Kidney tubule cell (primary cell): ENCODE measurements around the gene CREBBP.
A peak's percentile ranks its signal among the peaks of the same experiment; 100 is the strongest.

Experiments used
- DNase-seq: peaks from one replicate; pipeline ENCODE4 v3.0.0-alpha.2; 2018; ENCODE audit warnings: low spot score

CREBBP gene

DNA sequence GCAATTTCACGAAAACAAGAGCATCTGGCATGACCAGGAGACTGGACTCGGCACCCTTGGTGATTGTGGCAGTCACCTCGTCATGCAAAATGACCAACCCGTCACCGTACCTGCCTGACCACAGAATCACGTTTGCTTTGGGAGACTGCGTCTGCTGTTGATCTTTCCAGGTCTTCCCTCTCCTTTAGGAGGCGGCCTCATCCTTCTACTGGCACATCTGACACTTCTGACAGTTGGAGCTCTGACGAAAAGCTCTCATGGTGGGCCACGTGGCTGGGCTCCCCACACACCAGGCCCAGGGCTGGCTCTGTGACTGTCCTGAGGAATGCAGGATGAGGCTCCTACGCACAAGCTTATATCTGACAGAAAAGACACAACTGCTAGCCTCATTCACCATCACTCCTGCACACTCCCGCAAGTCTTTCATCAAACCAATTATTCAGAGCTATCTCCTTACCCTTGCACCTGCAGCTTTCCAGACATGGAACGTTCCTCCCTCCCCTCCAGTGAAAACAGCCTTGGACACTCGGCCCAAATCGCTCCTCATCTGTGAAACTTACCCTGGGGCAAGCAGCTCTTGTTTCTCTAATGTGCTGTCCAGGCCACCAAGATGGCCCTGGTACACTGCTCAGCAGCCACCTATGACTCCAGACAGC lies 166.8 kb downstream of the CREBBP start:
- DNase-seq = no peak

DNA sequence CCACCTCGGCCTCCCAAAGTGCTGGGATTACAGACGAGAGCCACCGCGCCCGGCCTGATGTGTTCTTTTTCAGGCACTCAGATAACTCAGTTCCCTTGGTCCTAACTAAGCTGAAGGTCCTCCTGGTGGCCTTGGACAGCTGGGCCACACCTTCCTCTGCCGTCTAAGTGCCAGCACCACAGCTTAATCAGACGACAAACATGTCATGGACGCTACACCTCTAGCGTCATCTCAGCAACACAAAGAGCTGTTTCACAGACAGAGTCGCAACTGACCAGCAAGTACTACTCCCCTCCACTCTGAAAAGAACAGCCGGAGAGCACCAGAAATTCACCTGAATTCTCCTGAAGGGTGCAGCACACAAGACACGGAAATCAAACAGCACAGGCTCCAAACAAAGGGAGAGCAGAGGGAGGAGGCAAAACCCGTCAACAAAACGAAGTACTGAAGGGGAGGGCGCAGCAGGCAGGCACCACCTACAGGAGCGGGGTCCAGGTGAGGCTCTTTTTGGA lies 167.6 kb downstream of the CREBBP start:
- DNase-seq = no peak

DNA sequence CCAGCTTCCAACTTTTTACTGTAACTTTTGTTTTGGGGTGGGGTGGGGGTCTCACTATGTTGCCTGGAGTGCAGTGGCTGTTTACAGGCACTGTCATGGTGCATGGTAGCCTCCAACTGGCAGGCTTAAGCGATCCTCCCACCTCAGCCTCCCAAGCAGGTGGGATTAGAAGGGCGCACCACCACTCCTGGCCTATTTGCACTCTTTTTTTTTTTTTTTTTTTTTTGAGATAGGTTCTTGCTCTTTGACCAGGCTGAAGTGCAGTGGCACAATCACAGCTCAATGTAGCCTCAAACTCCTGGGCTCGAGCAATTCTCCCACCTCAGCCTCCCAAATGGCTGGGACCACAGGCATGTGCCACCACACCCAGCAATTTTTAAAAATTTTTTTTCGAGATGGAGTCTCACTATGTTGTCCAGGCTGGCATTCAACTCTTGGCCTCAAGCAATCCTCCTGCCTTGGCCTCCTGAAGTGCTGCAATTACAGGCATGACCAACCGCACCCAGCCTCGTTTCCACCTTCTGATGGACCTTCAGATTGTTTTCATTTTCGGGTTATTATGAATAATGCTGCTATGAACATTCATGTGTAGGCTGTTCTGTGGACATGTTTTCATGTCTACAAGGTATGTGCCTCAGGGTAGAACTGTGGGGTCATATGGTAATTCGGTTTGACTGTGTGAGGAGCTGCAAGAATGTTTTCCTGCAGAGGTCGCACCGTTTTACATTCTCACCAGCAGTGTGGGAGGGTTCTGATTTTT lies 174.1 kb downstream of the CREBBP start:
- no peak for DNase-seq

DNA sequence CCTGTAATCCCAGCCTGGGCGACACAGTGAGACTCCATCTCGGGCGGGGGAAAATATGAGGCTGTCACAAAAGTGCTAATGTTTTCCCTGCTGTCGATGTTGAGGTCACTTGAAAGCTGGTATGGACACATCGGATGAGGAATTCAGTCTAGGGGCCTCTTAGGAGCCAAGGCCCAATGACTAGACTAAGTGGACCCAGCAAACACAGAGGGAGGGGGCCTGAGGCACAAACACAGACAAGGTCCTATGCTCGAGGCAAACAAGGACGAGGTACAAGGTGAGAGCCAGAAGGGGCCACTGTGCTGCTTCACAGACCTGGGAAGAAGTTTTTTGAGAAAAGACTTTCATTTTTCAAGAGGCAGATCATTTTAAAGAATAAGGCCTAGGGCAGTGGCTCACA lies 178.4 kb downstream of the CREBBP start:
- DNase-seq = no peak

DNA sequence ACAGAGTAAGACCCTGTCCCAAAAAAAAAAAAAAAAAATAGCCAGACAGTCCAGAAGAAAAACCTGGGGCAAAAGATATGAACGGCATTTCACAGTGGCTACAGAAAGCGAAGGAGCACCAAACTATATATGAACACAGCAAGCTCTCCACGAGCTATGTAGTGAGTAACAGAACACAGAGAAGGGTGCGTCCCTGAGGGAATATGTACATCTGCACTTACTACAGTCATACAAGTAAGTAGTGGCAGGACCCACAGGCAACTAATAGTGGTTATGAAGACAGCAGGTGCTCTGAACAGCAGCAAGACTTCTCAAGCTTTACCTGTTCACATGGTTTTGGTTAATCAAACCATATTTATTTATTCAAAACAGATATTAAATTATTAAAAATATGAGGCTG lies 179.0 kb downstream of the CREBBP start:
- no peak for DNase-seq

DNA sequence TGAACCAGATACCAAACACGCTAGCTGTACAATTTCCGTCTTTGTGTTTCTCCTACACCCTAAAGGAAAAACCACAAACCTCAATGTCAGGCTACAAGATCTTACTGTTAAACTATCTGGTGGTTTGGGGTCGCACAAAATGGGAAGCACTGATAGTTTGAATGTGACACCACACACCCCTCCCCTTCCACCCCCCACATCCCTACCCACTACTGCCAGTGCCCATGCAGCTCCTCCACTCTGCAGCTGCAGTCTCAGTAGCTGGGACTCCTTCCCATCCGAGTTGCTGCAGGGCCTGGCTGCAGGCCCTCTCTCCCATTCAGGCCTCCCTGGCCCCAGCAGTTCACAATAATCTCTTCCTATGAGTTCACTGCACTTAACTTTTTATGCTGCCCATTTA lies 181.6 kb downstream of the CREBBP start:
- DNase-seq = no peak

DNA sequence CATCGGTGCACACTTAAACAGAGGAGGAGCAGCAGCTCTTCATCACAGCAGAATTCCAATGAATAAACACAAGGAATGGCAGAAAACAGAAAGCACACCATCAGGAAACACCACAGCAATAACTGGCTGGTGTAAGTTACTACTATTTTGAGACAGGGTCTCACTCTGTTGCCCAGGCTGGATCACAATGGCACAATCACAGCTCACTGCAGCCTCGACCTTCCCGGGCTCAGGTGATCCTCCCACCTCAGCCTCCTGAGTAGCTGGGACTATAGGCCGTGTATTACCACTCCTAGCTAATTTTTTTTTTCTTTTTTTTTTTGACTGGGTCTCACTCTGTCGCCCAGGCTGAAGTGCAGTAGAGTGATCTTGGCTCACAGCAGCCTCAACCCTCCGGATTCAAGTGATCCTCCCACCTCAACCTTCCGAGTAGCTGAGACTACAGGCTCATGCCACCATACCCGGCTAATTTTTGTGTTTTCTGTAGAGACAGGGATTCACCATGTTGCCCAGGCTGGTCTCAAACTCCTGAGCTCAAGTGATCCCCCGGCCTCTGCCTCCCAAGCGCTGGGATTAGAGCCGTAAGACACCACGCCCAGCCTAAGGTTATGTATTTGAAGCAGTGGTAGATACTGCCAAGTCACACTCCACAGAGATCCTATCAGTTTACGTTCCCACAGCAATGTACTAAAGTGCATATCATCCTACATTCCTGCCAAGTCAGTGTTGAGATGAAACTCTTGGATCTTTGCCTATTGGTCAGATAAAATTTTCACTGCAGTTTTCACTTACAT lies 183.9 kb downstream of the CREBBP start:
- peak; percentile 43 for DNase-seq

DNA sequence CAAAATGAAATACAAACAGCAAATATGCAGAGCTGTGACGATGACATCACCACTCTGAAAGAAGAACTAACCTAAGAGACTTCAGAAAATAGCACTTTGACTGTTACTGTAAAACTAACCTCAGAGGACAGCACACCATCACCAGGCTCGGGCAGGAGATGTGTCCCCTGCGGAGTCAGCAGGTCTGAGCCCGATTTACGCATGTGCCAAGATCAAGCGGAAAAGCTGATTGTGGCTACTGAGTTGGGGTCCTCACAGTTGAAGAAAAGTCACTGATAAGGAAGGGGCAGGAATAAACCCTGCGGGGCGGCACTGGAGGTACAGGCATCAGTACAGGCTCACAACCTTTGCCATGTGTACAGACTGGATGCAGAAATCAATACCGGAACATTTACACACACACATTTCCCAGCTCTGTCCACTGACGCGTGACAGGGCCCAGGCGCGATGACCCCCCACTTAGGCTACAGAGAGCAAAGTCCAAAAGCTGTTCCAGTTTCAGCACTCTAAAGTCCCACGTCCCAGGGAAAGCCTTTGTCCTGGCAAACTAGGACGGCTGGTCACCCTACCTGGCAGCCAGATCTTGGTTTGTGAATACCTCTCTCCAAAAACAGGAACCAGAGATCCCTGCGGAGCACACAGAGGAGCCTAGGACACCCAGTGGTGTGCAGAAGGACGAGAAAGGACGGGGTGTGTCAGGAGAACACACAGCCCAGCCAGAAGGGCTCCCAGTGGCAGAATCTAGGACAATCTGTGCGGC lies 184.7 kb downstream of the CREBBP start:
- DNase-seq = peak; percentile 59

DNA sequence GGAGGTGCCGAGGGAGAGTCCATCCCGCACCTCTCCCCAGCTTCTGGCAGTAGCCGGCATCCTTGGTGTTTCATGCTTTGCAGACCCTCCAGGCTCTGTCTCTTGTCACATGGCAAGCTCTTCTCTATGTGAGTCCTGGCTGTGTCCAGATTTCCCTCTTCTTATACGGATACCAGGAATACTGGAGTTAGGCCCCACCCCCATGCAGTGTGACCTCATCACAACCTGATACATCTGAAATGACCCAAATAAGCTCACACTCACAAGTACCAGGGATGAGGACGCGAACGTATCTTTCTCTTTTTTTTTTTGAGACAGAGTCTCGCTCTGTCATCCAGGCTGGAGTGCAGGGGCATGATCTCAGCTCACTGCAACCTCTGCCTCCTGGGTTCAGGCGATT lies 186.5 kb downstream of the CREBBP start:
- no peak for DNase-seq

DNA sequence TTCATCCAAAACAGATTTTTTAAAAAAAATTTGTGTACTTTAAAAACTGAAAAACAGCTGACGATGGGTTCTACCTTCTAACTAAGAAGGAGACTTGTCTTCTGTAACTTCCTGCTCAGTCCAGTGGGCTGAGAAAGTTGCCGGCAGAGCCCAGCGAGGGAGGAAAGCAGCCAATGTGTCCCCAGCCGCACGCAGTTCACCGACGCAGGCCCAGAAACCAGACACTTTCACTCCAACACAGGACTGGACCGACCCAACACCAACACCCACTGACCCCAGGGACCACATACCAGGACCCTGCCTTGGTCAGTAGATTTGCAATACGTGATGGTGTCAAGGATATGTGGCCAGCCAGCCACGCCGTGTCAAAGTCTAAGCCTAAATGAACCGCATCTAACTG lies 188.8 kb downstream of the CREBBP start:
- DNase-seq = no peak

DNA sequence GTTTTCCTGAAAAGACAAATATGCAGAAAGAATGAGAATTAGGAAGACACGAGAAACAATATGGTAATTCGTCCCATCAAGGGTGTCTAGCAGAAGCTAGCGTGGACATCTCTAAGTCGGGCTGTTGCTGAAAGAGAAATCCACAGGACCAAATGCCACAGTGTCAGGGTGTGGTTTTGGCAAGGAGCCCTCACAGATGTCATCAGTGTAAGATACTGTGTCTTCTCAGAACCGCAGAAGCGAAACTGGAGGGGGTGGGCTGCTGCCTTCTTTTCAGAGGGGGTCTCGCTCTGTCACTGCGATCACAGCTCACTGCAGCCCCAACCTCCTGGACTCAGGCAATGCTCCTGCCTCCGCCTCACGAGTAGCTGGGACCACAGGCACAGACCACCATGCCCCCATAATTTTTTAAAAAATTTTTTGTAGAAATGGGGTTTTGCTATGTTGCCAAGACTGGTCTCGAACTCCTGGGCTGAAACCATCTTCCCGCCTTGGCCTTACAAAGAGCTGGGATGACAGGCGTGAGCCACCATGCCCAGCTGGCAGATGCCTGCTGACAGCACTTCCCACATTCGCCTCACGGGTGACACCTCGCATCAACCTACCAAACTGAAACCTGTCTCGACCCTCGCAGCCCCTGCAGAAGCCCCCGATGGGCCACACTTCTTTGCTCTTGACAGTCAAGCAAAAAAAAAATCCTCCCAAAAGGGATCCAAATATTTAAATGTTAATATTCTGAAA lies 189.4 kb downstream of the CREBBP start:
- no peak for DNase-seq

DNA sequence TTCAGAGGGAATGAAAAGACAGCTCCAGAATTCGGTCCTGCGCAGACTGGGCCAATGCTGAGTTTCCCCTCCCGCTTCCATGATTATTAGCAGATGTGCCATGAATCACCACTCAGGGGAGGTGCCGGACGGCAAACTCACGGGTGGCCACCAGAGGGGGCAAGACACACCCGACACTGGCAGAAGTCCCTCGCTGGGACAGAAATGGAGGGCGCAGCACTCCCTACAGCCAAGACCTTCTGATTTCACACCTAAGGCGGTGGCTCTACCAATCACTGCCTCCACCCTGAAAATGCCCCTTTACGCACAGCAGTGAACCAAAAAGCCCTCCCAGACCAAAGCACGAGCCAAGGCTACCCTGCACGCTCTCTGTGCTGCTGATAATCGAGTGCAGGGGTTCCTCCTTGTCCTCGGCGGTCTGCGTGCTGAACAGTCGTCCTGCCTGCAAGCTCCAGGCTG lies 190.0 kb downstream of the CREBBP start:
- DNase-seq = peak; percentile 89

DNA sequence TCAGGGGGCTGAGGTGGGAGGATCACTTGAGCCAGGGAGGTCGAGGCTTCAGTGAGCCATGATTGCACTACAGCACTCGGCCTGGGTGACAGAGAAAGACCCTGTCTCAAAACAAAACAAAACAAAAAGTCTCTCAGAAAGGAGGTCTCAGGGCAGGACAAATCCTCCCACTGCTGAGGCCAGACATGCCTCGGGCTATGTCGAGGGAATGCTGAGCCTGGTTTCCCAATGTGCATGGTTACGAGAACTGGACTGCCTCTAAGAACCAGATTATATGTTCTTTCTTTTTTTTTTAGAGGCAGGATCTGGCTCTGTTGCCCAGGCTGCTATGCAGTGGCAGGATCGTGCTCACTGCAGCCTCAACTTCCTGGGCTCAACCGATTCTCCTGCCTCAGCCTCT lies 190.8 kb downstream of the CREBBP start:
- DNase-seq = no peak

DNA sequence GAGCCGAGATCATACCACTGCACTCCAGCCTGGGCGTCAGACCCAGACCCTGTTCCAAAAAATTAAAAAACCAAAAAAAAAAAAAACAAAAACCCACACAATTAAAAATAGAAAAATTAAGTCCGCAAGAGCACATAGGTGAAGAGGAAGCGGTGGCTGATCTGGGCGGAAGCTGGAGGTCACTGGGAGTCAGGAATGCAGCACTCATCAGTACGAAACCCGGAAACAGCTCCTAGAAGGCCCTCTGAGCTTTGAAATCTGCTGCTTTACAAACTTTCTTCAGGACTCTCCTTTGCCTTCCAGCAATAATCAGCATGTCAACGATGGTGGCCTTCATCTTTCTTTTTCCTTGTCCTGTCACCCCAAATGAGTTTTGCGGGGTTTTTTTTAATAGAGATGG lies 192.7 kb downstream of the CREBBP start:
- DNase-seq = no peak

DNA sequence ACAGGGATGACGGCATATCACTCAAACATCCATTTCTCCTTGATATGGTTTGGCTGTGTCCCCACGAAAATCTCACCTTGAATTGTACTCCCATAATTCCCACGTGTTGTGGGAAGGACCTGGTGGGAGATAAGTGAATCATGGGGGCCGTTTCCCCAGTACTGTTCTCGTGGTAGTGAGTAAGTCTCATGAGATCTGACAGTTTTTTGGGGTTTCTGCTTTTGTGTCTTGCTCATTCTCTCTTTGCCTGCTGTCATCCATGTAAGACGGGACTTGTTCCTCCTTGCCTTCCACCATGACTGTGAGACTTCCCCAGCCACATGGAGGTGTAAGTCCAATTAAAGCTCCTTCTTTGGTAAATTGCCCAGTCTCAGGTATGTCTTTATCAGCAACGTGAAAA lies 193.5 kb downstream of the CREBBP start:
- no peak for DNase-seq

DNA sequence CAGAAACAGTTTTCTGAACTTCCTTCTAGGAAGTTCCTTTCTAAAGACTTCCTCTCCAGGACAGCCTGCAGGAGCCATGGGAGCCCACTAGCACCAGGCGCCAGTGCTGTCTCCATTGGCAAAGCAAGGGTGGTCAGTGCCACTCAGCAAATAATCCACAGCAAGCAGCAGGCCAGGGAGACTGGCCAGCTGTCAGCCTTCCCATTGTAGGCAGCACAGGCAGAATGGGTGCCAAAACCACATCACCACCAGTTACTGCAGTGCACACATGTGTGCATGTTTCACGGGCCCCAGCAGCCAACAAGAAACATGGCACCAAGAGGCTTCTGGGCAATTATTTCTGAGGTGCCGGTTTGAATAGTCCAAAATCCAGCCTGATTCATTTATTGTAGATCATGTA lies 199.3 kb downstream of the CREBBP start:
- no peak for DNase-seq

DNA sequence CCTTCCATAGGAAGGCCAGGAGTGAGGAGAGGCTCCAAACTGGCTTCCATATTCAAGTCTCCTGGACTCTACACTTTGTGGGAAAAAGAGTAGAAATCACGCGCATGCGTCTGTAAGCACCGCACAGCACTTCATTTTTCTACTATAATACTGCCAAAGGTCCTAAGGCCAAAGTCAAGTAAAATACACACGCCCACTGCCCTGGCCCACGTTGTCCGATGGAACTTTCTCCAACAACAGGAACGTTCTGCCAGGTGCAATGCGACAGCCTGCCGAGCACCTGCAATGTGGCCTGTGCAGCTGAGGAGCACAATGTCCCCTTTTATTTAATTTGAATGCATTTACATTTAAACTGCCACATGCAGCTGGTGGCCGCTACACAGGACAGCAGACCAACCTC lies 202.5 kb downstream of the CREBBP start:
- DNase-seq = no peak

DNA sequence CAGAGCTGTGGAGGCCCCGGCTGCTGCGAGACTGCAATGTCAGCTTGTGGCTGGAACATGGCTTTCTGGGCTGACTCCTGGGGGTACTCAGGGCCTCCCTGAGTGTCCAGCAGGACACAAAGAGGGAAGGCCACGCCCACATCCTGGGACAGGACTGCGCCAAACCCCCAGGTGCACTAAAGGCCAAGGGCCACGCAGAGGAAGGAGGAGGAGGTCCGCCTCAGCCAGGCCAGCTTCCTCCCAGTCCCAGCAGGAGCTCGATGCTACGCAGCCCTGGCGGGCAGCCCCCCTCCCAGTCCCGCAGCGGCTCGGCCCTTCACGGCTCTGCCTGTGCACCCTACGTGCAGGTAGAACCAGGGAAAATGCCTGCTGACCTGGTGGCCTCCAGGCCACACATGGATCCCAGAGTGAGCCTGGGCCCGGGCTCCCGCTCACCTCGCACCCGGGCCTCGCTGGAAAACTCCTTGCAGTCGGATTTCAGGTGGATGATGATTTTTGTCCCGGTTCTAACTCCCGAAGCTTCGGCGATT lies 204.8 kb downstream of the CREBBP start:
- DNase-seq = no peak
